Caco-2 (cell line): ENCODE data around the gene PJVK. TPM values are rescaled to one million over a fixed set of nuclear protein-coding genes. Genes with fewer than 3 reads are reported as not detected.

Source experiments
- BruUV-seq: library from RNA; stranded (reverse); fragments of 400-500 nt; replicated peaks from 2 replicates; lab custom pipeline; 2021; lab: Mats Ljungman, UMichigan
- CTCF ChIA-PET: fragments of 300-600 bp; sonication (Branson Sonifier 250); formaldehyde crosslinking; loops from one replicate; lab custom pipeline; 2022; ENCODE audit warnings: antibody characterized with exemption; lab: Charles Lee
- POLR2A ChIA-PET: fragments of 300-600 bp; sonication (Branson Sonifier 250); formaldehyde crosslinking; loops from one replicate; lab custom pipeline; 2022; ENCODE audit warnings: antibody characterized with exemption; lab: Charles Lee
- DNase-seq, 2 experiments: peaks; one replicate each; pipeline versions ENCODE4 v3.0.0 to v3.0.0-alpha.2; 2020 to 2022
- H3K27me3 ChIP-seq: replicated peaks from 2 replicates; pipeline ENCODE4 v1.6.0; 2011; ENCODE audit warnings: low read length; ENCODE audit not compliant: control insufficient read depth, insufficient read depth
- H3K36me3 ChIP-seq: 2 replicates; pipeline ENCODE4 v1.5.1; 2011; ENCODE audit warnings: low read length; ENCODE audit not compliant: control insufficient read depth, insufficient read depth
- H3K4me1 ChIP-seq: fragments of 250-450 bp; sonication (Bioruptor Pico); 2 replicates; pipeline ENCODE4 v1.5.1; 2020; ENCODE audit warnings: mild to moderate bottlenecking
- H3K4me3 ChIP-seq: 2 replicates; pipeline ENCODE4 v1.5.1; 2011; ENCODE audit warnings: low read depth, mild to moderate bottlenecking, control low read depth, low read length
- H3K9me3 ChIP-seq: fragments of 250-450 bp; sonication (Bioruptor Pico); 2 replicates; pipeline ENCODE4 v1.5.1; 2020; ENCODE audit warnings: mild to moderate bottlenecking, moderate library complexity
- H3K27ac Mint-ChIP-seq: one replicate; pipeline ENCODE4 v1.8.0; 2022; ENCODE audit warnings: mixed read lengths; ENCODE audit not compliant: unreplicated experiment
- H3K27me3 Mint-ChIP-seq: one replicate; pipeline ENCODE4 v1.8.0; 2022; ENCODE audit warnings: mixed read lengths; ENCODE audit not compliant: insufficient read depth, unreplicated experiment
- H3K36me3 Mint-ChIP-seq: one replicate; pipeline ENCODE4 v1.8.0; 2022; ENCODE audit warnings: mild to moderate bottlenecking, mixed read lengths; ENCODE audit not compliant: insufficient read depth, unreplicated experiment
- H3K4me1 Mint-ChIP-seq: one replicate; pipeline ENCODE4 v1.8.0; 2022; ENCODE audit warnings: low read depth, mixed read lengths; ENCODE audit not compliant: unreplicated experiment
- H3K4me3 Mint-ChIP-seq: one replicate; pipeline ENCODE4 v1.8.0; 2022; ENCODE audit warnings: mild to moderate bottlenecking, moderate library complexity, mixed read lengths; ENCODE audit not compliant: unreplicated experiment
- H3K9me3 Mint-ChIP-seq: one replicate; pipeline ENCODE4 v1.8.0; 2022; ENCODE audit warnings: mixed read lengths; ENCODE audit not compliant: unreplicated experiment
- CTCF ChIP-seq, 2 experiments: fragments of 200-600 bp in 1 of 2; IDR thresholded peaks; 1 replicate in 1 of 2; 2 replicates in 1 of 2; pipeline versions ENCODE4 v1.5.1 to v1.8.0; 2011 to 2022; ENCODE audit warnings: antibody characterized with exemption in 1 of 2, control low read depth in 1 of 2, inconsistent platforms in 1 of 2, low read depth in 1 of 2, low read length in 1 of 2, mild to moderate bottlenecking in 1 of 2, moderate library complexity in 1 of 2; ENCODE audit not compliant: insufficient read depth in 1 of 2, severe bottlenecking in 1 of 2, unreplicated experiment in 1 of 2
- intact Hi-C: fragments of 100-400 bp; cut with micrococcal nuclease; formaldehyde crosslinking; loops from one replicate; pipeline ENCODE4 v1.10.0; 2022; ENCODE audit not compliant: unreplicated experiment
- total RNA-seq: library from RNA; stranded (reverse); gene quantifications from 2 replicates; pipeline ENCODE4 v1.2.3, GENCODE V29; 2022

Gene PJVK
- total RNA-seq, 1 experiment from 2014 or later, result 2.9 TPM

GRCh38 chr2:178476477-178476876 lies 25.3 kb downstream of the PJVK start:
- no peaks in the 10 kb centered on the region for H3K9me3 Mint-ChIP-seq
- no peak for TF ChIP-seq CTCF (IDR thresholded peaks at IDR 0.05; ENCODE audit: insufficient read depth in 1 of 2, low read depth in 1 of 2, low read length in 1 of 2, severe bottlenecking in 1 of 2, unreplicated experiment in 1 of 2)
- POLR2A ChIA-PET, result no interaction called here
- H3K36me3 ChIP-seq, result no peaks in the 10 kb centered on the region
- no peak for DNase-seq
- H3K27ac Mint-ChIP-seq, result no peak overlapping the region
- no TSS peak for BruUV-seq
- no peak overlapping the region for H3K4me3 ChIP-seq
- no peaks in the 10 kb centered on the region for H3K27me3 Mint-ChIP-seq
- peaks cover 7% of the 10 kb centered on the region; the same call in 1 of the 2 replicates for H3K4me1 ChIP-seq
- H3K4me3 Mint-ChIP-seq, result no peak overlapping the region
- intact Hi-C loops, result no loop called here
- peaks cover 5% of the 10 kb centered on the region for H3K4me1 Mint-ChIP-seq
- H3K36me3 Mint-ChIP-seq, result peaks cover 18% of the 10 kb centered on the region
- H3K9me3 ChIP-seq, result no peaks in the 10 kb centered on the region
- no peaks in the 10 kb centered on the region for H3K27me3 ChIP-seq
- CTCF ChIA-PET, result no interaction called here

DNA sequence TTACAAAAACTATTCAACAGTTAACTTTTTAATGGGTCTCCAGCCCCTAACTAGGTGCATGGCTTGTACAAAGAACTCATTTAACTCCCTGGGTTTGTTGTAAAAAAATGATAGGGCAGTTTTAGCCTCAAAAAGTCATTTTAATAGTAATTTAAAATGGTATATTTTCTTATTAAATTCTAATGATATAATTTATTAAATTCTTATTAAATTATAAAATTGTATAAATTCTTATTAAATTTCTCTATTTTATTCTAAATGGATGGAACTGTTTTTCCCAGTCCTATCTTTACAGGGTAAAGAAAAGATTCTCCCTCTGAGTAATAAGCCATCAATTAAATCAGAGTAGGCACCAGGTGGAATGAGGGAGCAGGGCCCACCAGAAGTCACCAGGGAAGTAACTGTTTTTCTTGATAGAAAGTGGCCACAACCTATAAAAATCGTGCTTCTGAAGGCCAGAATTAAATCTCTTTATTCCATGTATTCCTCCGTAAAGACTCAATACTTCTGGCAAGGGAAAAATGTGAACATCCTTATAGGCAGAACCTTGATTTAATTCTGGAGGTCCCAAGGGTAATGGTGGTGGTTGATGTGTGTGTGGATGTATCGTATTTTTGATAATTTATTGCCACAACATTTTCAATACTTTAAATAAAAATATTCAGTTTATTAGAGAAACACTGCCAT lies 26.4 kb downstream of the PJVK start:
- no peak overlapping the region for H3K27ac Mint-ChIP-seq
- BruUV-seq, result no TSS peak
- H3K27me3 Mint-ChIP-seq, result no peaks in the 10 kb centered on the region
- Histone ChIP-seq H3K4me1 (peaks cover 7% of the 10 kb centered on the region; the same call in 1 of the 2 replicates), H3K36me3 (no peaks in the 10 kb centered on the region), H3K27me3 (no peaks in the 10 kb centered on the region), H3K4me3 (peak overlapping the region; percentile 60), H3K9me3 (no peaks in the 10 kb centered on the region)
- H3K9me3 Mint-ChIP-seq, result no peaks in the 10 kb centered on the region
- TF ChIP-seq CTCF (IDR thresholded peaks at IDR 0.05; ENCODE audit: insufficient read depth in 1 of 2, low read depth in 1 of 2, low read length in 1 of 2, severe bottlenecking in 1 of 2, unreplicated experiment in 1 of 2), result no peak
- intact Hi-C loops, result no loop called here
- H3K36me3 Mint-ChIP-seq, result peaks cover 18% of the 10 kb centered on the region
- CTCF ChIA-PET, result no interaction called here
- H3K4me3 Mint-ChIP-seq, result peak overlapping the region; percentile 99
- peaks cover 5% of the 10 kb centered on the region for H3K4me1 Mint-ChIP-seq
- no peak for DNase-seq
- POLR2A ChIA-PET, result no interaction called here

GRCh38 chr2:178478130-178478438 lies 26.9 kb downstream of the PJVK start:
- intact Hi-C loops, result no loop called here
- TSS peak; percentile 77 for BruUV-seq
- CTCF ChIA-PET, result no interaction called here

More at GRCh38 chr2:178478130-178478438, 26.9 kb downstream of the PJVK start:
- H3K9me3 Mint-ChIP-seq, result no peaks in the 10 kb centered on the region
- H3K4me1 ChIP-seq, result peaks cover 7% of the 10 kb centered on the region; the same call in 1 of the 2 replicates
- H3K27me3 ChIP-seq, result no peaks in the 10 kb centered on the region
- no peak for DNase-seq
- no peaks in the 10 kb centered on the region for H3K36me3 ChIP-seq
- TF ChIP-seq CTCF (IDR thresholded peaks at IDR 0.05; ENCODE audit: insufficient read depth in 1 of 2, low read depth in 1 of 2, low read length in 1 of 2, severe bottlenecking in 1 of 2, unreplicated experiment in 1 of 2), result no peak
- H3K36me3 Mint-ChIP-seq, result peaks cover 18% of the 10 kb centered on the region
- POLR2A ChIA-PET, result no interaction called here
- peaks cover 5% of the 10 kb centered on the region for H3K4me1 Mint-ChIP-seq
- no peaks in the 10 kb centered on the region for H3K9me3 ChIP-seq
- peak overlapping the region; percentile 96 for H3K27ac Mint-ChIP-seq
- no peaks in the 10 kb centered on the region for H3K27me3 Mint-ChIP-seq
- H3K4me3 Mint-ChIP-seq, result peak overlapping the region; percentile 99
- peak overlapping the region; percentile 60 for H3K4me3 ChIP-seq
